ENCODE measurements around the gene PIAS1.

DNA sequence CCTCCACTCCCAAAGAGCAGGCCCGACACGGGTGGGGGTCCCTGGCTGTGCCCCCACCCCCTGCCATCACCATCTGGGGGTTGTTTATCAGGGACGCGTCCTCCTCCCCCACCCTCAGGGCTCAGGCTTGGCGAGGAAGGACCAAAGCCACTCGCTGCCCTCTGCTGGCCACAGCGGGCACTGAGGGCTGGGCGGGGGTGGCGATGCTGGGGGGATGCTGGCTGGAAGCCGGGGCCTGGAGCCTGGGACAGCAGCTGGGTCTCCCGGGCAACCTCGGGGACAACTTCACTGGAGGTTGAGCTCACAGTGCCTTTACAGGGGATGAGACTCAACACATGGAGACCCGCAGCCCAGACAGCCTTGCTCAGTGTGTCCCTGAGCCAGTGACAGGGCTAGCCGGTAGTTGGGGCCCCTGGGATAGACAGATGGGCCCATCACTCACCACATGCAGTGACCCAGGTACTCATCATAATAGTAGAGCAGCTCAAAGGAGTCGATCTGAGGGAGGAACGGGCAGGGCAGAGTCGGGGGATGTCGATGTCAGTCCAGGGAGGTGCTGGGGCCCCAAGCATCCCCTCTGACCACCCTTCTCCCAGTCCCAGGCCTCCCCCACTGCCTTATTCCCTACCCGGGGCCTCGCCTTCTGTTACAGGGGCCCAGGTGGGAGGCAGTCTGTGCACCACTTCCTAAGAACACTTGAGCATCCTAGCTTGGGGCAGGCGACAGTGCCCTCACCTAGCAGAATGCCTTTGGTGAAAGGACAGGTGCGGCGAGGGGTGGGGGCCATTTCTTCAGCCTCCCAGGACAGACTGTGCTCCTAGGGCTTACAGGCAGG, 156.9 kb downstream of the PIAS1 start:
- TF ChIP-seq, protein P1, sequence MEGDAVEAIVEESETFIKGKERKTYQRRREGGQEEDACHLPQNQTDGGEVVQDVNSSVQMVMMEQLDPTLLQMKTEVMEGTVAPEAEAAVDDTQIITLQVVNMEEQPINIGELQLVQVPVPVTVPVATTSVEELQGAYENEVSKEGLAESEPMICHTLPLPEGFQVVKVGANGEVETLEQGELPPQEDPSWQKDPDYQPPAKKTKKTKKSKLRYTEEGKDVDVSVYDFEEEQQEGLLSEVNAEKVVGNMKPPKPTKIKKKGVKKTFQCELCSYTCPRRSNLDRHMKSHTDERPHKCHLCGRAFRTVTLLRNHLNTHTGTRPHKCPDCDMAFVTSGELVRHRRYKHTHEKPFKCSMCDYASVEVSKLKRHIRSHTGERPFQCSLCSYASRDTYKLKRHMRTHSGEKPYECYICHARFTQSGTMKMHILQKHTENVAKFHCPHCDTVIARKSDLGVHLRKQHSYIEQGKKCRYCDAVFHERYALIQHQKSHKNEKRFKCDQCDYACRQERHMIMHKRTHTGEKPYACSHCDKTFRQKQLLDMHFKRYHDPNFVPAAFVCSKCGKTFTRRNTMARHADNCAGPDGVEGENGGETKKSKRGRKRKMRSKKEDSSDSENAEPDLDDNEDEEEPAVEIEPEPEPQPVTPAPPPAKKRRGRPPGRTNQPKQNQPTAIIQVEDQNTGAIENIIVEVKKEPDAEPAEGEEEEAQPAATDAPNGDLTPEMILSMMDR (IDR thresholded peaks at IDR 0.05; ENCODE audit: low read length), result peak; percentile 80
- TF ChIP-seq EZH2 (optimal IDR thresholded peaks at IDR 0.05; ENCODE audit: low read depth, low read length), result no peak
- TF ChIP-seq EZH2phosphoT487 (IDR thresholded peaks at IDR 0.05; ENCODE audit: low read length), result no peak
